ENCODE data around the gene TSPAN14. TPM values are rescaled to one million over a fixed set of nuclear protein-coding genes. Genes with fewer than 3 reads are reported as not detected.

Gene TSPAN14
- total and polyA plus RNA-seq, 2 of the 8 experiments (the other 6 are each of a cell fraction or from before 2014, with no cell fraction given), result 47.4 to 57.8 TPM

GRCh38 chr10:80580638-80581468 is 126.7 kb downstream of the TSPAN14 start (continued):
- TF ChIP-seq ZNF274 (IDR thresholded peaks at IDR 0.05; ENCODE audit: borderline replicate concordance, extremely low read depth, low read length) (no peak), CREB1 (IDR thresholded peaks at IDR 0.05) (no peak), HDAC6 (IDR thresholded peaks at IDR 0.05; ENCODE audit: low read depth, low read length) (no peak), CBX5 (IDR thresholded peaks at IDR 0.05; ENCODE audit: low read depth, low read length) (no peak), NANOG (IDR thresholded peaks at IDR 0.05; ENCODE audit: insufficient read depth, low read depth, low read length, poor library complexity, severe bottlenecking) (no peak), POLR2AphosphoS5 (IDR thresholded peaks at IDR 0.05; ENCODE audit: low read depth, low read length) (no peak)
